HepG2 (cell line): ENCODE data around the gene THRA. TPM values are rescaled to one million over a fixed set of nuclear protein-coding genes. Genes with fewer than 3 reads are reported as not detected.

Experiments
- ARHGAP35 ChIP-seq: sonication (generic); formaldehyde crosslinking; IDR thresholded peaks from 2 replicates; pipeline ENCODE4 v1.9.0; 2022; ENCODE audit warnings: mild to moderate bottlenecking, inconsistent platforms, moderate library complexity, missing genetic modification reagents, borderline replicate concordance
- ATRX ChIP-seq: sonication (generic); formaldehyde crosslinking; IDR thresholded peaks from 2 replicates; pipeline ENCODE4 v1.4.0; 2020; ENCODE audit warnings: missing genetic modification reagents, borderline replicate concordance
- CSRNP1 ChIP-seq: sonication (generic); formaldehyde crosslinking; IDR thresholded peaks from 2 replicates; pipeline ENCODE4 v1.8.1; 2023; ENCODE audit warnings: mild to moderate bottlenecking, missing genetic modification reagents
- HNRNPUL1 ChIP-seq: fragments of 200-400 bp; formaldehyde crosslinking; IDR thresholded peaks from 2 replicates; pipeline ENCODE4 v1.6.1; 2017; ENCODE audit warnings: low read depth, mild to moderate bottlenecking, low read length, moderate library complexity
- MBNL3 ChIP-seq: fragments of 250-450 bp; sonication (Bioruptor Pico); conservative IDR thresholded peaks from 2 replicates; pipeline ENCODE4 v1.8.0; 2022; ENCODE audit warnings: mild to moderate bottlenecking, inconsistent platforms
- RAD51 ChIP-seq: fragments of 450-650 bp; IDR thresholded peaks from 2 replicates; pipeline ENCODE4 v1.6.1; 2016; ENCODE audit warnings: borderline replicate concordance
- SIX1 ChIP-seq: sonication (generic); formaldehyde crosslinking; IDR thresholded peaks from 2 replicates; pipeline ENCODE4 v1.4.0; 2020; ENCODE audit warnings: missing genetic modification reagents, borderline replicate concordance
- STAT5B ChIP-seq: sonication (generic); formaldehyde crosslinking; IDR thresholded peaks from 2 replicates; pipeline ENCODE4 v1.4.0; 2020; ENCODE audit warnings: missing genetic modification reagents
- WIZ ChIP-seq: sonication (generic); formaldehyde crosslinking; IDR thresholded peaks from 2 replicates; pipeline ENCODE4 v1.5.1; 2020; ENCODE audit warnings: mild to moderate bottlenecking, missing genetic modification reagents
- ZBTB4 ChIP-seq: sonication (generic); formaldehyde crosslinking; IDR thresholded peaks from 2 replicates; pipeline ENCODE4 v1.4.0; 2020; ENCODE audit warnings: missing genetic modification reagents, mild to moderate bottlenecking, borderline replicate concordance
- ZFP41 ChIP-seq: sonication (generic); formaldehyde crosslinking; IDR thresholded peaks from 2 replicates; pipeline ENCODE4 v1.4.0; 2020; ENCODE audit warnings: mild to moderate bottlenecking, missing genetic modification reagents, borderline replicate concordance
- ZMAT3 ChIP-seq: sonication (generic); formaldehyde crosslinking; conservative IDR thresholded peaks from 2 replicates; pipeline ENCODE4 v1.7.0; 2021; ENCODE audit warnings: missing genetic modification reagents
- ZNF124 ChIP-seq: sonication (generic); formaldehyde crosslinking; IDR thresholded peaks from 2 replicates; pipeline ENCODE4 v1.4.0; 2020; ENCODE audit warnings: missing genetic modification reagents
- ZNF230 ChIP-seq: sonication (generic); formaldehyde crosslinking; IDR thresholded peaks from 2 replicates; pipeline ENCODE4 v1.4.0; 2020; ENCODE audit warnings: mild to moderate bottlenecking, missing genetic modification reagents
- ZNF619 ChIP-seq: sonication (generic); formaldehyde crosslinking; IDR thresholded peaks from 2 replicates; pipeline ENCODE4 v1.4.0; 2020; ENCODE audit warnings: mild to moderate bottlenecking, missing genetic modification reagents
- ZNF660 ChIP-seq: sonication (generic); formaldehyde crosslinking; IDR thresholded peaks from 2 replicates; pipeline ENCODE4 v1.5.1; 2020; ENCODE audit warnings: mild to moderate bottlenecking, low read depth, missing genetic modification reagents, borderline replicate concordance
- ZNF784 ChIP-seq: sonication (generic); formaldehyde crosslinking; IDR thresholded peaks from 2 replicates; pipeline ENCODE4 v1.5.1; 2020; ENCODE audit warnings: missing genetic modification reagents, mild to moderate bottlenecking, borderline replicate concordance
- ZNF800 ChIP-seq: sonication (generic); formaldehyde crosslinking; IDR thresholded peaks from 2 replicates; pipeline ENCODE4 v1.4.0; 2020; ENCODE audit warnings: missing genetic modification reagents
- polyA plus RNA-seq, 8 experiments: library from polyadenylated mRNA; depleted of rRNA in 3 of 8; stranded (reverse) in 7 of 8; unstranded in 1 of 8; fragments of >200 nt; fragmentation: Illumina TruSeq in 4 of 8; extraction: Trizol in 4 of 8; gene quantifications; 2 replicates each; pipeline versions ENCODE4 v1.2.1 to v1.2.3, GENCODE V29; 2011 to 2016; ENCODE audit warnings: low read depth in 4 of 8, missing spikeins in 1 of 8, mixed read lengths in 1 of 8; ENCODE audit not compliant: insufficient read depth in 1 of 8
- total RNA-seq, 5 experiments: library from RNA; depleted of rRNA; stranded (reverse); fragments of >200 nt; fragmentation: Illumina TruSeq; extraction: Trizol; gene quantifications; 2 replicates each; pipeline ENCODE4 v1.2.3, GENCODE V29; 2016; ENCODE audit warnings: low read depth in 1 of 5
- TF ChIP-seq, protein P1 (sequence below): sonication (generic); formaldehyde crosslinking; IDR thresholded peaks from 2 replicates; pipeline ENCODE4 v1.5.0; 2020; ENCODE audit warnings: mild to moderate bottlenecking, missing genetic modification reagents

The THRA gene
- total and polyA plus RNA-seq, 2 of the 13 experiments (the other 11 are each of a cell fraction or from before 2014, with no cell fraction given): 8.0 to 9.9 TPM

- TF ChIP-seq ATRX (CRISPR knock-in tag) (no peak), HNRNPUL1 (no peak), ARHGAP35 (no peak), ZMAT3 (CRISPR knock-in tag) (peak; percentile 55), ZNF619 (CRISPR knock-in tag) (peak; percentile 21; the same call in 1 of the 2 replicates), ZBTB4 (CRISPR knock-in tag) (peak; percentile 38; the same call in 1 of the 2 replicates), SIX1 (CRISPR knock-in tag) (peak; percentile 41; the same call in 1 of the 2 replicates), RAD51 (peak; percentile 78), CSRNP1 (CRISPR knock-in tag) (peak; percentile 76; the same call in 1 of the 2 replicates), STAT5B (CRISPR knock-in tag) (no peak; the same call in 1 of the 2 replicates), ZNF124 (CRISPR knock-in tag) (no peak; the same call in 1 of the 2 replicates), ZNF230 (CRISPR knock-in tag) (peak; percentile 96), WIZ (0 out of 2 replicates have a peak, but pooled peaks have one; percentile 59), ZNF800 (peak; percentile 33; the same call in 1 of the 2 replicates), MBNL3 (CRISPR knock-in tag) (no peak), ZFP41 (CRISPR knock-in tag) (no peak), ZNF660 (no peak), ZNF784 (peak; percentile 79; the same call in 1 of the 2 replicates)
- TF ChIP-seq, protein P1, sequence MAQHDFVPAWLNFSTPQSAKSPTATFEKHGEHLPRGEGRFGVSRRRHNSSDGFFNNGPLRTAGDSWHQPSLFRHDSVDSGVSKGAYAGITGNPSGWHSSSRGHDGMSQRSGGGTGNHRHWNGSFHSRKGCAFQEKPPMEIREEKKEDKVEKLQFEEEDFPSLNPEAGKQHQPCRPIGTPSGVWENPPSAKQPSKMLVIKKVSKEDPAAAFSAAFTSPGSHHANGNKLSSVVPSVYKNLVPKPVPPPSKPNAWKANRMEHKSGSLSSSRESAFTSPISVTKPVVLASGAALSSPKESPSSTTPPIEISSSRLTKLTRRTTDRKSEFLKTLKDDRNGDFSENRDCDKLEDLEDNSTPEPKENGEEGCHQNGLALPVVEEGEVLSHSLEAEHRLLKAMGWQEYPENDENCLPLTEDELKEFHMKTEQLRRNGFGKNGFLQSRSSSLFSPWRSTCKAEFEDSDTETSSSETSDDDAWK (CRISPR knock-in tag): no peak
Observed at GRCh38 chr17:40113110-40113906, 50.5 kb downstream of the THRA start (continued).
